Measurements from ENCODE around the gene S100A16.
"Not testable (repeated sequence)": the region's sequence is repeated elsewhere in the genome, so short reads cannot be mapped to it uniquely, and the experiment has no call there.

The S100A16 gene

DNA sequence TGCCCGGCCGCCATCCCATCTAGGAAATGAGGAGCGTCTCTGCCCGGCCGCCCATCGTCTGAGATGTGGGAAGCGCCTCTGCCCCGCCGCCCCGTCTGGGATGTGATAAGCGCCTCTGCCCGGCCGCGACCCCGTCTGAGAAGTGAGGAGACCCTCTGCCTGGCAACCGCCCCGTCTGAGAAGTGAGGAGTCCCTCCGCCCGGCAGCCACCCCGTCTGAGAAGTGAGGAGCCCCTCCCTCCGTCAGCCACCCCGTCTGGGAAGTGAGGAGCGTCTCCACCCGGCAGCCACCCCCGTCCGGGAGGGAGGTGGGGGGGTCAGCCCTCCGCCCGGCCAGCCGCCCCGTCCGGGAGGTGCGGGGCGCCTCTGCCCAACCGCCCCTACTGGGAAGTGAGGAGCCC is 30.1 kb downstream of the S100A16 start:
- DNase-seq = not testable (repeated sequence)

- DNase-seq = no peak
These were observed 34.0 kb downstream of the S100A16 start for GRCh38 chr1:153578936-153579335.

DNA sequence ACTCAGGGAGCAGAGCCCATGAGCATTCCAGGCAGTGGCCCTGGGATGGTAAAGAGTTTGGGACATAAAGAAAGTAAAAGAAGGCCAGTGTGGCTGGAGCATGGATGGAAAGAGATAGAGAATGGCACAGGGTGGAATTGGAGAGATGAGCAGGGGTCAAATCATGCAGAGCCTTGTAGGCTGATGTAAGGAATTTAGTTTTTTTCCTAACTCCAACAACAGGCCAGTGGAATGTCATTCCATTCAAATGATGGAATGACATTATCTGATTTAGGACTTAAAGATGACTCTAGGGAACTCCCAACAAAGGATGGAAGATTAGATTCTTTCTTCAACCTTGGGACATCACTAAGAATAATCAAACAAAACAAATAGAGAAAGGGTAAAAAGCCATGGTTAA is 34.4 kb downstream of the S100A16 start:
- DNase-seq = no peak

DNA sequence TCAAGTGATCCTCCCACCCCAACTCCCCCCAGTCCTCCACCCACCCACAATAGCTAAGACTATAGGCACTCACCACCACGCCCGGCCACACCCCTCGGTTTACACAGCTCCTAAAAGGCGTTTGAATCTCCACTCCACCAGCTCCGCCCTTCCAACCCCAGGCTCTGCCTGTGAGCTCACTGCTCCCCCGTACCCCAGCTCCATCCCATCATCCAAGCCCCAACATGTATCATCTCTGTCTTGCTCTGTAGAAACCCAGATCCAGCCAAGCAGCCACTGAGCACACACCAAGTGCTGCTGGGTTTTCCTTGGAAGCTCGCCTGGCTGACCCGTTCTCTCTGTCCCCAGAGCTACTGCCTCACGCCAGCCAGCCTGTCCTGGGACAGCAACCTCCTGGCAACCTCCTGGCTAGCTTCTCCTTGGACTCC is 35.3 kb downstream of the S100A16 start:
- DNase-seq = no peak

- DNase-seq = no peak
These were observed 35.8 kb downstream of the S100A16 start for GRCh38 chr1:153577138-153577537.

- not testable (repeated sequence) for DNase-seq
These were observed 37.4 kb downstream of the S100A16 start for GRCh38 chr1:153575497-153575896.

GRCh38 chr1:153575081-153575491 is 37.9 kb downstream of the S100A16 start:
- not testable (repeated sequence) for DNase-seq

DNA sequence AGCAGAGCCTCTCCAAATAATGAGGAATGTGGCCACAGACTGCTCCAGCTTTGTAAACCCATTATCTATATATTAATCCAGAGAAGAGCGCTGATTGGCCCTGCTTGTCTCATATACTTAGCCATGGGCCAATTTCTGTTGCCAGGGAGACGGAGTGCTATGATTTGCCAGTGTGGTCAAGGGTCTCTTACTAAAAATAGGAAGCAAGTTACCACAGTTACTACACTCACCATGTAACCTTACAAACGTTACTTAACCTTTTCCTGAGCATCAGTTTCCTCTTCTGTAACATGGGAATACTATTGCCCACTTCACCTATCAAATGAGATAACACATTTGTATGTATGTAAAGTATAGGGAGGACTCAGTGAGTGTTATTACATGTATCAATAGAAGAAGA is 39.6 kb downstream of the S100A16 start:
- DNase-seq = no peak

GRCh38 chr1:153572569-153573015 is 40.3 kb downstream of the S100A16 start:
- no peak for DNase-seq

DNA sequence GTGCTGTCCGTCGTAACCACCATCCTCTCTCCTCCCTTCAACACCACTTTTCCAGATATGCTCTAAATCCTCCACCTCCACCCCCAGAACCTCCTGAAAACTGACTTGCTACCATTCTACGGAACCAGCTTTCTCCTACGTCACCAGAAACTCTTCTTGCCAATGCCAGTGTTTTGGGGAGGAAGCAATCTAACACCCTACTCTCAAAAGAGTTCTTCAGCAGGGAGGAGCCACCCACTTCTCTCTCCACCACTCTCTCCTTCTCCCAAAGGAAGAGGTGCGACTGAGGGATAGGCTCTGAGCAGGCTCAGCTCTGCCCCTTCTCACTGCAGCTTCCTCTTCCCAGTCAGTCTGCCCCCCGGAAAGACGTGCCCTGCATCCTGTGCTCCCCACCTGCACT is 41.2 kb downstream of the S100A16 start:
- no peak for DNase-seq

- no peak for DNase-seq
These were observed 42.1 kb downstream of the S100A16 start for GRCh38 chr1:153570874-153571273.

DNA sequence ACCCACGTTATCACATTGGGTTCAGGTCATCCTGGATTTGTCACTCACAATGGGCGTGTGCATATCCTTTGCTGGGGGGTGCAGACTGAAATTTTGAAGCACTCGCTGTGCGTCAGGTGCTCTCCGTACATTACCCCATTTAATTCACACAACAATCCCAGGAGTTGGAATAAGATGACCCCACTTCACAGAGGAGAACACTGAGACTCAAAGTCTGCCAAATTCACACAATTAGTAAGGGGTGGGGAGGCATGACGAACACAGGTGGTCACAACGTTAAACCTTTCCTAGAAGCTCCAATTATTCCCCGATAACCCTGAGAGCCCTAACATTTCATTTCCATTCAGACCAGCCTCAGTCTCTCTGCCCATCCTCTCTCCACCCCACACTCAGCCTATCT is 43.5 kb downstream of the S100A16 start:
- DNase-seq = no peak

GRCh38 chr1:153568367-153569099 is 44.4 kb downstream of the S100A16 start:
- DNase-seq = peak; percentile 68

DNA sequence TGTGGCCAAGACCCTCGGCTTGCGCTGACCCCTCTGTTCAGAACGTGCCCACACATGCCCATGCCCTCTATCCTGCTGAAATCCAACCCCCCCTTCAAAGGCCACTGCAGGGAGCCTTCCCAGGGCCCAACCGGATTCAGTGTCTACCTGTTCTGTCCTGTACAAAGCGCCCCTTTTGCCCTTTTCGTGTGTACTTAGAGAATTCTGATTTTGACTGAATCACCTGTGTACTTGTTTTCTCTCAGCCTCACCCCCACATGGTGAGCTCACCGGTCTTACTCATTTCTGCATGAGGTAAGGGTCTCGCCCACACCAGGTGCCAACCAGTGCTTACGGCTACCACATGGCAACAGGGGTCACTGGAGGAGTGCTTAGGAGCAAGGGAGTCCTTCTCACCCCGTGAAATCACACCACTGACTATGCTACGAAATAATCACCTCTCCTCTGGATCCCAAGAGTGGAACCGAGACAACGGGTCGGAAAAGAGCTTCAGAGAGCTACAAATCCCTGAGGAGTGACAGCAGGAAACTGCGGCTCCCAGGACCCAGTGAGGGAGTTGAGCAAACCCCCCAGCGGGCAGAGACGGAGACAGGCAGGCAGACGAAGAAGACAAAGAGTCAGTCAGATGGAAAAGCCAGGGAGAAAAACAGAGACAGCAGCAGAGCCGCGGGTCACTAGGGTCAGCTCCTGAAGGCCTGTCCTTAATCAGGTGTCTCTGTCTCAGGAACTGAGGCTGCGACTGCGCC is 45.1 kb downstream of the S100A16 start:
- DNase-seq = no peak

DNA sequence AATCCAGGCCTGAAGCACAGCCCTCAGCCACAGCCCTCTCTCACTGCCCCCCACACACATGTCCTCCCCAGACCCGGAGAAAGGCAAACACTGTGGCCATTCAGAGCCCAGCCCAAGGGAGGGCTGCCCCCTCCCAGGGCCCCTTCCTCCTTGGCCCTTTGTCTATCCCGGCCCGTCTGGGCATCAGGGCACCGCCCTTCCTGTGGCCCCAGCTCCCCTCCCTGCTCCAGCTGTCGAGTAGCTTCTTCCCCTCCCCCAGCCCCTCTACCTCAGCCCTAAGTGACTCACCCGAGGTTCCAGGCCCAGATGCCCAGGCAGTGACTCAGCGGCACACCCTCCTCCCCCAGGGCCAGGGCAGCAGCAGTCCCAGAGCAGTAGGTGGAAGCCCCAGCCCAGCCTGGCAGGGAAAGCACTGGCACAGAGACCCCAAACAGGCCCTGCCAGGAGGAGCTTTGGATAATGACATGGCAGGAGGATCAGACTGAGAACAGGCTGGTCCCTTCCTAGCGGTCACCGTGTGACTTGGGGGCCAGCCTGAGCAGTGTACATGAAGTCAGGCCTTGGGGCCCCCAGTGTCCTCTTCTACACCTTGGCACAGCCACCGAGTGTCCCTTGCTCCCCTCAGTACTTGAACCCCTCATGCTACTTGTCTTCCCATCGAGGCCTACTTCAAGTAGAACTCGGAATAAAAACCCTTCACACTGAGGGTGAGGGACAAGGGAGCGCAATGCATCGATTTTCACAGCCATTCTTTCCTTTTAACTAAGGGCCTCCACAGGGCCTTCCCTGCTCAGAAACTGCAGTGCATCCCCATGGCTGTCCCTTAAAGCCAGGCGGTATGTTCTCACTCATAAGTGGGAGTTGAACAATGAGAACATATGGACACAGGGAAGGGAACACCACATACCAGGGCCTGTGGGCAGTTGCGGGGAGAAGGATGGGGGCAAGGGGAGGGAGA is 46.2 kb downstream of the S100A16 start:
- DNase-seq = peak; percentile 7

GRCh38 chr1:153565529-153566374 is 47.2 kb downstream of the S100A16 start, which contains the start of gene S100A2:
S100A2 (minus strand) TSS chr1:153565844; CDS start chr1:153563877, 1,967 bp downstream.
- DNase-seq = no peak

DNA sequence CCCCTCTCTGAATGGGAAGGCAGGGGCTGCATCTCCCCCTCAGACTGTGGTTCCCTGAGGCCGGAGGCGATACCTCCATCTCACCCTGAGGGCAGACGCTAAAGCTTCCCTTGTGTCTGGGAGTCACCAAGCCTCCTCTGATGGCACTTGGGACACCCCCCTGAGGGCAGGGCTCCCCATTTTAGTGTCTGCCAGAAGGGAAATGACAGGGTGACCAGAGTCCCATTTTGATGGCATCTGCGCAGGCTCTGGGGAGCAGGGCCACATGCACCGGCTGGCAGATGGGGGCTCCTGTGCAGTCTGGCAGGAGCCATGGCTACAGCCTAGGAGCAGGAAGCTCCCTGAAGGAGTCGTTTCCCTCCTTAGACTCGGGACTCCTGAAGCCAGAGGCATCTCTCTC is 48.9 kb downstream of the S100A16 start:
- DNase-seq = no peak

GRCh38 chr1:153563483-153563901 is 49.4 kb downstream of the S100A16 start:
- DNase-seq = no peak

- DNase-seq = not testable (repeated sequence)
These were observed 50.9 kb downstream of the S100A16 start for GRCh38 chr1:153562021-153562420.

- no peak for DNase-seq
These were observed 51.4 kb downstream of the S100A16 start for GRCh38 chr1:153561466-153561985.

DNA sequence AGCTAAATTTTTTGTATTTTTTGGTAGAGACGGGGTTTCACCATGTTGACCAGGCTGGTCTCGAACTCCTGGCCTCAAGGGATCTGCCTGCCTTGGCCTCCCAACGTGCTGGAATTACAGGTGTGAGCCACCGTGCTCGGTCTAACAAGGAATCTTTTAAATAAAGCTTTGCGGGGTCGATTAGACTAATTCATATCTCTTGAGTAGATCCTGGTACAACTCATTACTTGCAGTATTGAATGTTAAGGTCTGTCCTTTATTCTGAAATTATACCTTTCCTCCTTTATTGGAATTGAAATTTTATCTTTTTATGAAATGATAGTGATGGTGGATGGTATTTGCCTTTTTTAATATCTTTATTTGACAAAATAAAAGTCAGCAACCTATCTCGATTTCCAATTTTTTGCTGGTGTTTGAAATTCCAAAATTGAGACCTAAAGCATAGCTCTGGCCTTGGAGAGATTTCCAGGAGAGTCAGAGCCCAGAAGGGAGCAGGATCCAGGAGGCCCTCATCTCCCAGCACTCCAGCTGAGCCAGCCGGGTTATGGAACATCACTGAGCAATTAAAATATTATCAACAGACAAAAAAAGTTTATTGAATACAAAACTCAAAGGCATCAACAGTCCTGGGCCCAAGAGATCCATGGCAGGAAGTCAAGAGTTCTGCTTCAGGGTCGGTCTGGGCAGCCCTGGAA is 52.0 kb downstream of the S100A16 start:
- no peak for DNase-seq

Measured in effector CD8-positive, alpha-beta T cell (primary cell).